Measurements from ENCODE around the gene C5orf52. TPM values are rescaled to one million over a fixed set of nuclear protein-coding genes. Genes with fewer than 3 reads are reported as not detected.
"Not testable (repeated sequence)": the region's sequence is repeated elsewhere in the genome, so short reads cannot be mapped to it uniquely, and the experiment has no call there.

C5orf52 gene
- total and polyA plus RNA-seq, 4 donors: not detected

DNA sequence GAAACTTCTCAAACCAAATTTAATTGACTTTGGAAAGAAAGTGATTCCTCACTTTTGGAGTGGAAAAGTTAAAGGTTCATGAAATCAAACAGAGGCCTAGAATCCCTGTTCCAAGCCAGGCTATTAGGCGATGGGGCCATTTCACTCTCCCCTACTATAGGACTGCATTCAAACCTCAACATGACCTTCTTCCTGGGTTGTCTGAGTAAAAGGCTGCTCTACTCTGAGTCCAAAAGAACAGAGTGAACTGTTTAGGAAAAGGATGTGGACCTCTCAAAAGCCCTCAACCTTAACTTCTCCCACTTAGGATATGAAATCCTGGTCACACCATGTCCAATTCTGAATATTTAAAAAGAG, 15.8 kb downstream of the C5orf52 start:
- TF ChIP-seq HNF4A (conservative IDR thresholded peaks at IDR 0.05): no peak
- TF ChIP-seq, protein P1, sequence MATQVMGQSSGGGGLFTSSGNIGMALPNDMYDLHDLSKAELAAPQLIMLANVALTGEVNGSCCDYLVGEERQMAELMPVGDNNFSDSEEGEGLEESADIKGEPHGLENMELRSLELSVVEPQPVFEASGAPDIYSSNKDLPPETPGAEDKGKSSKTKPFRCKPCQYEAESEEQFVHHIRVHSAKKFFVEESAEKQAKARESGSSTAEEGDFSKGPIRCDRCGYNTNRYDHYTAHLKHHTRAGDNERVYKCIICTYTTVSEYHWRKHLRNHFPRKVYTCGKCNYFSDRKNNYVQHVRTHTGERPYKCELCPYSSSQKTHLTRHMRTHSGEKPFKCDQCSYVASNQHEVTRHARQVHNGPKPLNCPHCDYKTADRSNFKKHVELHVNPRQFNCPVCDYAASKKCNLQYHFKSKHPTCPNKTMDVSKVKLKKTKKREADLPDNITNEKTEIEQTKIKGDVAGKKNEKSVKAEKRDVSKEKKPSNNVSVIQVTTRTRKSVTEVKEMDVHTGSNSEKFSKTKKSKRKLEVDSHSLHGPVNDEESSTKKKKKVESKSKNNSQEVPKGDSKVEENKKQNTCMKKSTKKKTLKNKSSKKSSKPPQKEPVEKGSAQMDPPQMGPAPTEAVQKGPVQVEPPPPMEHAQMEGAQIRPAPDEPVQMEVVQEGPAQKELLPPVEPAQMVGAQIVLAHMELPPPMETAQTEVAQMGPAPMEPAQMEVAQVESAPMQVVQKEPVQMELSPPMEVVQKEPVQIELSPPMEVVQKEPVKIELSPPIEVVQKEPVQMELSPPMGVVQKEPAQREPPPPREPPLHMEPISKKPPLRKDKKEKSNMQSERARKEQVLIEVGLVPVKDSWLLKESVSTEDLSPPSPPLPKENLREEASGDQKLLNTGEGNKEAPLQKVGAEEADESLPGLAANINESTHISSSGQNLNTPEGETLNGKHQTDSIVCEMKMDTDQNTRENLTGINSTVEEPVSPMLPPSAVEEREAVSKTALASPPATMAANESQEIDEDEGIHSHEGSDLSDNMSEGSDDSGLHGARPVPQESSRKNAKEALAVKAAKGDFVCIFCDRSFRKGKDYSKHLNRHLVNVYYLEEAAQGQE (IDR thresholded peaks at IDR 0.05): no peak
- H3K27ac ChIP-seq (ENCODE audit: low read depth in 1 of 2, low read length in 2 of 2): no peak overlapping the region
- no peaks in the 10 kb centered on the region for H3K4me1 ChIP-seq (ENCODE audit: control insufficient read depth in 4 of 4, insufficient read depth in 4 of 4, low read length in 3 of 4)
- WGBS: 99% methylated on average over 1 of the region's 1 CpG
- peaks cover 0 to 4% (median 1%) of the 10 kb centered on the region in 4 donors for H3K9me3 ChIP-seq (ENCODE audit: control insufficient read depth in 4 of 4, low read length in 3 of 4)
- no peak overlapping the region for H3K9ac ChIP-seq (ENCODE audit: low read depth in 1 of 2, low read length in 2 of 2)
- DNase-seq (ENCODE audit: low spot score): no peak
- no peak overlapping the region for H3K4me3 ChIP-seq (ENCODE audit: low read depth in 1 of 3, low read length in 3 of 3)
- no peaks in the 10 kb centered on the region for H3K27me3 ChIP-seq (ENCODE audit: control insufficient read depth in 4 of 4, insufficient read depth in 4 of 4, low read length in 3 of 4)
- H3K36me3 ChIP-seq (ENCODE audit: control insufficient read depth in 4 of 4, insufficient read depth in 3 of 4, low read depth in 1 of 4, low read length in 3 of 4): no peaks in the 10 kb centered on the region

DNA sequence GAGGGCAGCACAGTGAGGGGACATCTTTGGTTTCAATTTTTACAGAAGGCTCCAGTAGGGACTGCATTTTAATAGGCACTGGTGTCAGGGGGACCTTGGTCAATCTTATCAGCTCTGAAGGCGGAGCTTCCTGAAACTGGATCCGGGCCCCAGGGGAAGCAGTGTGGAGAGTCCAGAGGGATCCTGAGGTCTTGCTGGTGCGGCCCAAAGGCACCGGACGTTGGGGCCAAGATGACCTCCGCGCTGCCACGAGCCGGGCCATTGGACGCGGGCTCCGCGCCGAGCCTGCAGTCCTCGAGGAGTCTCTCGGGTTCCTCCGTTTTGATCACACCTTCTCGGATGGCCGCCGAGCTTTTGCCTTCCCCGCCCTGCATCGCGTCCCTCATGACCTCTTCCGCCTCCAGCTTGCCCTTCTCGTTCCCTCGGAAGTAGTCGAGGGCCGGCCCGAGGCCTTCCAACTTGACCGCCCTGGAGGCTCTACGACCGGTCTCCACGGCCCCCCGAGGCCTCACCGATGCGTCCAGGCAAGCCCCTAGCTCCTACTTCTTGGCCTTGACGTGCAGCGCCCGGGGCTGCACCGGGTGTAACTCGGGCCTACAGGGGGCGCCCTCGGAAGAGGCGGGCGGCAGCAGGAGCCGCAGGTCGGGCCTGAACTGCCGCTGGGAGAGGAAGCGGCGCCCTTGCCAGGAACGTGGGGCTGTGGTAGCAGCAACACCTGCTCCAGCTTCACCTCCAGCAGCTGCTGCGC, 18.8 kb downstream of the C5orf52 start:
- 64% methylated on average over 52 of the region's 52 CpGs for WGBS
- no peaks in the 10 kb centered on the region for H3K36me3 ChIP-seq (ENCODE audit: control insufficient read depth in 4 of 4, insufficient read depth in 3 of 4, low read depth in 1 of 4, low read length in 3 of 4)
- H3K27ac ChIP-seq (ENCODE audit: low read depth in 1 of 2, low read length in 2 of 2): no peak overlapping the region
- H3K9me3 ChIP-seq (ENCODE audit: control insufficient read depth in 4 of 4, low read length in 3 of 4): peaks cover 0 to 4% (median 1%) of the 10 kb centered on the region in 4 donors
- H3K27me3 ChIP-seq (ENCODE audit: control insufficient read depth in 4 of 4, insufficient read depth in 4 of 4, low read length in 3 of 4): no peaks in the 10 kb centered on the region
- H3K4me3 ChIP-seq (ENCODE audit: low read depth in 1 of 3, low read length in 3 of 3): no peak overlapping the region
- no peaks in the 10 kb centered on the region for H3K4me1 ChIP-seq (ENCODE audit: control insufficient read depth in 4 of 4, insufficient read depth in 4 of 4, low read length in 3 of 4)
- DNase-seq (ENCODE audit: low spot score): peak; percentile 46
- TF ChIP-seq FOXA1 (IDR thresholded peaks at IDR 0.05): no peak
- H3K9ac ChIP-seq (ENCODE audit: low read depth in 1 of 2, low read length in 2 of 2): no peak overlapping the region

DNA sequence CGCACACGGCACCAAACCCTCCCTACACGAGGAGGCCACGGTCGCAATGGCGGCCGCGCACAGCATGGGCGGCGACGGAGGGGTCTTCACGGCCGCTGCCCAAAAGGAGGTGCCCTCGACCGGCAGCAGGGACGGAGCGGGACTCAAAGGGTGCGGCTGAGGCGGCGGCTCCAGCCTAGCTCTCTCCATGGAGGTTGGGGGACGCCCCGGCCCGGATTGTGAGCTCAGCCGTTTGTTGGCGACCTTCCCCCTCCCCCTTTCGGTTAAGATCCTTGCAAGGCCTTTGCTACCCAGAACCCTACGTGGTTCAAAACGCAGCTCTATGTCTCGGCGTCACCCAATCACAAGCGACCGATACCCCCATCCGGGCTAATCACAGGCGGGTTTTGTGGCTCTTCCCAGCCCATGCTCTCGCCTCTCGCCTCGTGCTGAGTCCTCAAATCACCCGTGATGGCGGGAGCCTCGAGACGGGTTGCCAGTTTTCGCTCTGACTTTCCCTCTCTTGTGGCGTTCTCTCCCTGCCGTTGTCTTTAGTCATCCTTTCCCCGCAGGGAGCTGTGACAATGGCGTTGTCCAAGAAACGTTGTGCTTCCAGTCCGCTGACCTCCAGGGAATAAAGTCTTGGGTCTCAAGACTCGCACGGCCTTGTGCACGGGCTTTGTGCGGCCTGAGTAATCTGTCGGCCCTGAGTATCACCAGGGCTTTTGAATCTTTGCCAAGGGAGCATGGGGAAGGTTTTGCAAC, 19.5 kb downstream of the C5orf52 start:
- Histone ChIP-seq H3K27me3 (ENCODE audit: control insufficient read depth in 4 of 4, insufficient read depth in 4 of 4, low read length in 3 of 4) (no peaks in the 10 kb centered on the region), H3K4me1 (ENCODE audit: control insufficient read depth in 4 of 4, insufficient read depth in 4 of 4, low read length in 3 of 4) (no peaks in the 10 kb centered on the region), H3K4me3 (ENCODE audit: low read depth in 1 of 3, low read length in 3 of 3) (no peak overlapping the region), H3K9ac (ENCODE audit: low read depth in 1 of 2, low read length in 2 of 2) (no peak overlapping the region), H3K27ac (ENCODE audit: low read depth in 1 of 2, low read length in 2 of 2) (no peak overlapping the region), H3K36me3 (ENCODE audit: control insufficient read depth in 4 of 4, insufficient read depth in 3 of 4, low read depth in 1 of 4, low read length in 3 of 4) (no peaks in the 10 kb centered on the region), H3K9me3 (ENCODE audit: control insufficient read depth in 4 of 4, low read length in 3 of 4) (peaks cover 0 to 4% (median 1%) of the 10 kb centered on the region in 4 donors)
- DNase-seq (ENCODE audit: low spot score): no peak
- WGBS: 72% methylated on average over 53 of the region's 53 CpGs
- TF ChIP-seq RXRA (IDR thresholded peaks at IDR 0.05): no peak

DNA sequence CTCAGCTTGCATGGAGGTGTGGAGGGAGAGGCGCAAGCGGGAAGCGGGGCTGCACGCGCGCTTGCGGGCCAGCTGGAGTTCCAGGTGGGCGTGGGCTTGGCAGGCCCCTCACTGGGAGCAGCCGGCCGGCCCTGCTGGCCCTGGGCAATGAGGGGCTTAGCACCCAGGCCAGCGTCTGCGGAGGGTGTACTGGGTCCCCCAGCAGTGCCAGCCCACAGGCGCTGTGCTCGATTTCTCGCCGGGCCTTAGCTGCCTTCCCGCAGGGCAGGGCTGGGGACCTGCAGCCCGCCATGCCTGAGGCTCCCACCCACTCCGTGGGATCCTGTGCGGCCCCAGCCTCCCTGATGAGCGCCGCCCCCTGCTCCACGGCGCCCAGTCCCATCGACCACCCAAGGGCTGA, 22.5 kb downstream of the C5orf52 start:
- not testable (repeated sequence) for H3K4me1 ChIP-seq (ENCODE audit: control insufficient read depth in 4 of 4, insufficient read depth in 4 of 4, low read length in 3 of 4); H3K9ac ChIP-seq (ENCODE audit: low read depth in 1 of 2, low read length in 2 of 2); H3K9me3 ChIP-seq (ENCODE audit: control insufficient read depth in 4 of 4, low read length in 3 of 4); DNase-seq (ENCODE audit: low spot score); H3K27me3 ChIP-seq (ENCODE audit: control insufficient read depth in 4 of 4, insufficient read depth in 4 of 4, low read length in 3 of 4); H3K36me3 ChIP-seq (ENCODE audit: control insufficient read depth in 4 of 4, insufficient read depth in 3 of 4, low read depth in 1 of 4, low read length in 3 of 4); H3K27ac ChIP-seq (ENCODE audit: low read depth in 1 of 2, low read length in 2 of 2); H3K4me3 ChIP-seq (ENCODE audit: low read depth in 1 of 3, low read length in 3 of 3)
- 86% methylated on average over 25 of the region's 25 CpGs for WGBS

DNA sequence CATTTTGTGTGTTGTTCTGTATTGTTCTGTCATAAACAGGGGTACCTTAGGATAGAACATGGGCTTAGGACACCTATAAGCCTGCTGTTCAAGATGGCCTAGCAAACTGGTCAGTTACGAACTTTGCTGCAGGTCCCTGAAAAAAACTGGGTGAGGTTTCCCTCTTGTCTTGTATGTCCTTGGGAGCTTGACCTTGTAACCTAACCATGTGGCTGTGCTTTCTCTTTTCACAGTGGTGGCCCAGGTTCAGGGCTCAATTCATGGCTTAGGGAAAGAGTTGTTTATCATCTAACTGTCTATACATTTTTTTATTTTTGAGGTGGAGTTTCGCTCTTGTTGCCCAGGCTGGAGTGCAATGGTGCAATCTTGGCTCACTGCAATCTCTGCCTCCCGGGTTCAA, 24.8 kb downstream of the C5orf52 start:
- H3K36me3 ChIP-seq (ENCODE audit: control insufficient read depth in 4 of 4, insufficient read depth in 3 of 4, low read depth in 1 of 4, low read length in 3 of 4); H3K4me3 ChIP-seq (ENCODE audit: low read depth in 1 of 3, low read length in 3 of 3); H3K27ac ChIP-seq (ENCODE audit: low read depth in 1 of 2, low read length in 2 of 2); H3K9me3 ChIP-seq (ENCODE audit: control insufficient read depth in 4 of 4, low read length in 3 of 4); H3K4me1 ChIP-seq (ENCODE audit: control insufficient read depth in 4 of 4, insufficient read depth in 4 of 4, low read length in 3 of 4); H3K9ac ChIP-seq (ENCODE audit: low read depth in 1 of 2, low read length in 2 of 2); DNase-seq (ENCODE audit: low spot score); H3K27me3 ChIP-seq (ENCODE audit: control insufficient read depth in 4 of 4, insufficient read depth in 4 of 4, low read length in 3 of 4): not testable (repeated sequence)
- 92% methylated on average over 3 of the region's 3 CpGs for WGBS

DNA sequence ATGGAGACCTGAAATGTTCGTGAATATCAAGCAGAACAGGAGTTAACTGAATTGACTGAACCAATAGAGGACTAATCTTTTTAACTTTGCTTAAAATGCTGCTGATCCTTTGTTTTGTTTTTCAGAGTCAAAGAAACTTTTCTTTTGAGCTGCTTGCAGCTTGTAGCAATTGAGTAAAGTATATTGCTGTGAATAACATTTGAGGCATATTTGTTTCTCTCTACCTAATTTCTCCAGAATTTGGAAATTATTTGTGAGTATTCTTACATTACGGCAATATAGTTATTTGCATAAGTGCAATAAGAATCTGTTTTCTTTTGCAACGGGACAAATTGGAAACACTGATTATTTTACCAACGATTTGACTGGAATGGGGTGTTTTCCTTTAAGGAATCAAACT, 27.3 kb downstream of the C5orf52 start:
- not testable (repeated sequence) for H3K36me3 ChIP-seq (ENCODE audit: control insufficient read depth in 4 of 4, insufficient read depth in 3 of 4, low read depth in 1 of 4, low read length in 3 of 4); H3K9ac ChIP-seq (ENCODE audit: low read depth in 1 of 2, low read length in 2 of 2); H3K4me3 ChIP-seq (ENCODE audit: low read depth in 1 of 3, low read length in 3 of 3); H3K9me3 ChIP-seq (ENCODE audit: control insufficient read depth in 4 of 4, low read length in 3 of 4); H3K27ac ChIP-seq (ENCODE audit: low read depth in 1 of 2, low read length in 2 of 2); H3K27me3 ChIP-seq (ENCODE audit: control insufficient read depth in 4 of 4, insufficient read depth in 4 of 4, low read length in 3 of 4); H3K4me1 ChIP-seq (ENCODE audit: control insufficient read depth in 4 of 4, insufficient read depth in 4 of 4, low read length in 3 of 4); DNase-seq (ENCODE audit: low spot score)
- 68% methylated on average over 4 of the region's 4 CpGs for WGBS

All from liver (tissue), 9 donors.